Kidney (tissue), 14 donors: ENCODE data around the gene ANKRD36C. TPM values are rescaled to one million over a fixed set of nuclear protein-coding genes. Genes with fewer than 3 reads are reported as not detected.
A peak's percentile ranks its signal among the peaks of the same experiment; 100 is the strongest.
"Not testable (repeated sequence)": the region's sequence is repeated elsewhere in the genome, so short reads cannot be mapped to it uniquely, and the experiment has no call there.

Source experiments
- DNase-seq, 5 donors: peaks; one replicate each; pipeline ENCODE4 v3.0.0-alpha.2; 2013 to 2020
- FAIRE-seq: peaks from 2 replicates; lab custom pipeline; 2012; peaks lifted over from hg19 to GRCh38; lab: Jason Lieb, UNC
- H3K27ac ChIP-seq, 2 donors: one replicate each; pipeline ENCODE4 v1.7.0; 2013; ENCODE audit warnings: low read depth in 2 of 2, low read length in 2 of 2, inconsistent platforms in 1 of 2
- H3K27me3 ChIP-seq: one replicate; pipeline ENCODE4 v1.7.1; 2013; ENCODE audit warnings: low read length, inconsistent platforms; ENCODE audit not compliant: control insufficient read depth, insufficient read depth
- H3K36me3 ChIP-seq, 3 donors: one replicate each; pipeline versions ENCODE4 v1.7.0 to v1.7.1; 2013; ENCODE audit warnings: low read length in 3 of 3, control low read depth in 1 of 3, inconsistent platforms in 1 of 3; ENCODE audit not compliant: insufficient read depth in 3 of 3, control insufficient read depth in 2 of 3
- H3K4me1 ChIP-seq, 3 donors: one replicate each; pipeline versions ENCODE4 v1.7.0 to v1.7.1; 2013; ENCODE audit warnings: low read length in 3 of 3, inconsistent platforms in 1 of 3, low read depth in 1 of 3; ENCODE audit not compliant: control insufficient read depth in 2 of 3, insufficient read depth in 2 of 3
- H3K4me3 ChIP-seq, 3 donors: one replicate each; pipeline versions ENCODE4 v1.7.0 to v1.8.1; 2013; ENCODE audit warnings: low read length in 3 of 3, control low read depth in 1 of 3, inconsistent platforms in 1 of 3
- H3K9ac ChIP-seq, 3 donors: one replicate each; pipeline versions ENCODE4 v1.7.0 to v1.7.1; 2013; ENCODE audit warnings: low read length in 3 of 3, control low read depth in 1 of 3, inconsistent platforms in 1 of 3
- H3K9me3 ChIP-seq, 3 donors: one replicate each; pipeline versions ENCODE4 v1.7.0 to v1.7.1; 2013; ENCODE audit warnings: low read length in 3 of 3, control low read depth in 1 of 3, inconsistent platforms in 1 of 3; ENCODE audit not compliant: control insufficient read depth in 2 of 3, insufficient read depth in 1 of 3
- intact Hi-C: fragments of 100-400 bp; cut with DNase I; formaldehyde crosslinking; loops from one replicate; pipeline ENCODE4 v1.11.1; 2022
- polyA plus RNA-seq: library from polyadenylated mRNA; stranded (reverse); fragments of 350-450 nt; fragmentation: Illumina TruSeq; extraction: RNeasy Lipid Tissue Mini Kit (QIAGEN cat#74804); gene quantifications from one replicate; pipeline ENCODE4 v1.2.3, GENCODE V29; 2014; ENCODE audit warnings: low read depth, low replicate concordance; ENCODE audit not compliant: insufficient read depth
- total RNA-seq: library from RNA; stranded (reverse); fragmentation: NEBNext Ultra II Directional; extraction: Animal tissue kit (Norgen Biotek cat#: 25700); gene quantifications from one replicate; pipeline ENCODE4 v1.2.1, GENCODE V29; 2021
- TF ChIP-seq, protein P1 (sequence below): IDR thresholded peaks from 3 replicates; pipeline ENCODE4 v1.5.1; 2012; ENCODE audit warnings: mild to moderate bottlenecking, moderate library complexity, borderline replicate concordance; ENCODE audit not compliant: insufficient read depth; ENCODE audit errors: extremely low read depth
- donor health status: control.
- donor health status: control.
- donor health status: control.
- donor health status: control.
- donor health status: control.
- donor health status: DM: yes; HTN: yes; CAD: no.
- donor health status: Normal renal cell carcinoma (clear cell type).

The ANKRD36C gene
- total and polyA plus RNA-seq, 2 donors from 2014 or later, result 0.15 to 26.2 TPM

DNA sequence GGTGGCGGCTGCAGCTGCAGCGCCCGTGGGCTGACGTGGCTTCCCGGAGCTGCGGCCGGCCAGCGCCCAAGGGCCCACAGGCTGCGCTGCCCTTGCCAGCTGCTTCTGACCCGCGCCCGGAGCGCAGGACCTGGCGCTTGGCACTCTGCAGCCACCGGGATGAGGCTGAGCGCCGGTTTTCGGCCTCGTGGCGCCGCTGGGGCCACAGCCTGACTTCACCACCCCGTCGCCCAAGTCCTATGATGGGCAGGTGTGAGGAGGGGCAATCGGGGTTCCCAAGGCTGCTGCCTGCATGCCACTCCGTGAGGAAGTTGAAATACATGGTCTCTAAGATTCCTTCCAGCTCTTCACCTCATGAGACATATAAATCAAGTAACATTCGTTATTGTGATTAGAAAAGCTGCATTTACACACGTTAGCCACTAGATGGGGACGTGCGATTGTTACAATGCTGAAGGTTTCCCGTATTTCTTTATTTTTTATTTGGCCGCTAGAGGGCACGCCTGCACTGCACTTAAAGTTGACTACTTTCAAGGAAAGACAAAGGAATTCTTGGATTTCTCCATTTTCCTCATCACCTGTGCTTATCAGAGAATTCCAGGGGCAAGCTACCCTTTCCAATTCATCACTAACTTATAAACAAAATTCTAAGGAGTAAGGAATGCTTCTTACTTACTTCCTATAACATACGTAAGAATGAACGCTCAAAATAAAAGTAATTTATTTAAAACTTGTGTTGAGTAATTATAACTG is 1.1 kb upstream of the ANKRD36C start:
- H3K9me3 ChIP-seq, H3K4me1 ChIP-seq, intact Hi-C loops, H3K27me3 ChIP-seq, H3K36me3 ChIP-seq: not testable (repeated sequence)
- Histone ChIP-seq H3K4me3 (peak overlapping the region; percentile 63 to 74 (median 66)), H3K9ac (peak overlapping the region in 2 of 3 donors; percentile 64 to 69), H3K27ac (peak overlapping the region in 1 of 2 donors; percentile 80)
- TF ChIP-seq, protein P1, sequence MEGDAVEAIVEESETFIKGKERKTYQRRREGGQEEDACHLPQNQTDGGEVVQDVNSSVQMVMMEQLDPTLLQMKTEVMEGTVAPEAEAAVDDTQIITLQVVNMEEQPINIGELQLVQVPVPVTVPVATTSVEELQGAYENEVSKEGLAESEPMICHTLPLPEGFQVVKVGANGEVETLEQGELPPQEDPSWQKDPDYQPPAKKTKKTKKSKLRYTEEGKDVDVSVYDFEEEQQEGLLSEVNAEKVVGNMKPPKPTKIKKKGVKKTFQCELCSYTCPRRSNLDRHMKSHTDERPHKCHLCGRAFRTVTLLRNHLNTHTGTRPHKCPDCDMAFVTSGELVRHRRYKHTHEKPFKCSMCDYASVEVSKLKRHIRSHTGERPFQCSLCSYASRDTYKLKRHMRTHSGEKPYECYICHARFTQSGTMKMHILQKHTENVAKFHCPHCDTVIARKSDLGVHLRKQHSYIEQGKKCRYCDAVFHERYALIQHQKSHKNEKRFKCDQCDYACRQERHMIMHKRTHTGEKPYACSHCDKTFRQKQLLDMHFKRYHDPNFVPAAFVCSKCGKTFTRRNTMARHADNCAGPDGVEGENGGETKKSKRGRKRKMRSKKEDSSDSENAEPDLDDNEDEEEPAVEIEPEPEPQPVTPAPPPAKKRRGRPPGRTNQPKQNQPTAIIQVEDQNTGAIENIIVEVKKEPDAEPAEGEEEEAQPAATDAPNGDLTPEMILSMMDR, result peak; percentile 63
- DNase-seq (peak; percentile 51 to 77 (median 72)), FAIRE-seq (peak; percentile 83)

GRCh38 chr2:95992102-95992501 is 478 bp upstream of the ANKRD36C start:
- H3K4me1 ChIP-seq, H3K9me3 ChIP-seq, FAIRE-seq, DNase-seq, intact Hi-C loops, H3K9ac ChIP-seq, H3K27me3 ChIP-seq, H3K36me3 ChIP-seq: not testable (repeated sequence)
- H3K4me3 ChIP-seq, result peak overlapping the region in 2 of 3 donors; percentile 63 to 74
- peak overlapping the region in 1 of 2 donors; percentile 80 for H3K27ac ChIP-seq

- H3K4me3 ChIP-seq, H3K36me3 ChIP-seq, H3K9ac ChIP-seq, H3K27me3 ChIP-seq, FAIRE-seq, H3K9me3 ChIP-seq, H3K4me1 ChIP-seq, H3K27ac ChIP-seq, intact Hi-C loops: not testable (repeated sequence)
- peak in 1 of 5 donors; percentile 37 for DNase-seq
Observed at GRCh38 chr2:95990884-95991283, 740 bp downstream of the ANKRD36C start.

GRCh38 chr2:95951662-95952061 is 40.0 kb downstream of the ANKRD36C start:
- H3K9me3 ChIP-seq, H3K27ac ChIP-seq, intact Hi-C loops, DNase-seq, H3K9ac ChIP-seq, H3K27me3 ChIP-seq, H3K36me3 ChIP-seq, H3K4me3 ChIP-seq, H3K4me1 ChIP-seq: not testable (repeated sequence)
- FAIRE-seq, result peak; percentile 25

GRCh38 chr2:95948039-95948438 is 43.6 kb downstream of the ANKRD36C start:
- DNase-seq, H3K27me3 ChIP-seq, H3K36me3 ChIP-seq, intact Hi-C loops, H3K4me1 ChIP-seq, H3K27ac ChIP-seq, H3K9ac ChIP-seq, H3K4me3 ChIP-seq, H3K9me3 ChIP-seq: not testable (repeated sequence)
- FAIRE-seq, result peak; percentile 94

DNA sequence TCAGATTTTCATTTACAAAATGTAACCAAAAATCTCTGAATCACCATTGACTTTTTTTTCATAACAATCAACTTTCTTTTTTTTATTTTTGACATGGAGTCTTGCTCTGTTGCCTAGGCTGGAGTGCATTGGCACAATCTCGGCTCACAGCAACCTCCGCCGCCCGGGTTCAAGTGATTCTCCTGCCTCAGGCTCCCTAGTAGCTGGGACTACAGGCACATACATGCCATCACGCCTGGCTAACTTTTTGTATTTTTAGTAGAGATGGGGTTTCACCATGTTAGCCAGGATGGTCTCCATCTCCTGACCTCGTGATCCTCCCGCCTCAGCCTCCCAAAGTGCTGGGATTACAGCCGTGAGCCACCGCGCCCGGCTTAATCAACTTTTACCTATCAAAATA is 51.7 kb downstream of the ANKRD36C start:
- H3K27ac ChIP-seq, H3K9me3 ChIP-seq, H3K4me3 ChIP-seq, H3K27me3 ChIP-seq, H3K36me3 ChIP-seq, H3K9ac ChIP-seq, H3K4me1 ChIP-seq, FAIRE-seq, intact Hi-C loops: not testable (repeated sequence)
- peak in 1 of 5 donors; percentile 73 for DNase-seq

DNA sequence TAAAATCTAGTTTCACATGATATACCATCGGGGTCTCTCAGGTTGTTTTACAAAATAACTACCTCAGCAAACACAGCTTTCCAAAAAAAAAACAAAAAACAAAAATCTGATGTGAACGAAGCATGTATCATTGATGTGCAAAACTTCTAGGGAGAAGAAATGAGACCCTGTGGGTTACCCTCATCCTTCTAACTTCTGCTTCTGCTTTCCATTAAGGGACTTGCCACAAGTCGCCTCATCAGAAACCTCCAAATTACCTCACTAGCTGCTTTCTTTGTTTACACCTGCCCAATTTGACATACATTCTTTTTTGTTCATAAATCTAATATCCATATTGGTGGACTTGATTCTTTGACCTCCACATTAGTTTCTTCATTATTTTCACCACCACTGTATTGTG is 60.9 kb downstream of the ANKRD36C start:
- DNase-seq, H3K27ac ChIP-seq, FAIRE-seq, H3K9ac ChIP-seq, H3K9me3 ChIP-seq, H3K36me3 ChIP-seq, H3K27me3 ChIP-seq, intact Hi-C loops, H3K4me3 ChIP-seq, H3K4me1 ChIP-seq: not testable (repeated sequence)
